Astrocyte of the cerebellum (primary cell): ENCODE data around the gene RGS5.

ENCODE experiments used
- DNase-seq: peaks from one replicate; pipeline ENCODE4 v3.0.0-alpha.2; 2011; ENCODE audit warnings: low read depth
- H3K4me3 ChIP-seq: 2 replicates; pipeline ENCODE4 v1.5.1; 2011; ENCODE audit warnings: mild to moderate bottlenecking, low read depth, low read length, moderate library complexity
- CTCF ChIP-seq: IDR thresholded peaks from 2 replicates; pipeline ENCODE4 v1.5.1; 2012; ENCODE audit warnings: low read length, low read depth, moderate library complexity, mild to moderate bottlenecking; ENCODE audit errors: missing control alignments
- in situ Hi-C: cut with HindIII; loops from 2 replicates; pipeline ENCODE4 v1.10.0; 2017; ENCODE audit warnings: low sequenced_read_pairs

RGS5 gene

GRCh38 chr1:163093579-163093978 lies 109.1 kb downstream of the RGS5 start:
- no peak for DNase-seq
- in situ Hi-C loops = no loop called here
- TF ChIP-seq CTCF = no peak
- H3K4me3 ChIP-seq = no peak overlapping the region

DNA sequence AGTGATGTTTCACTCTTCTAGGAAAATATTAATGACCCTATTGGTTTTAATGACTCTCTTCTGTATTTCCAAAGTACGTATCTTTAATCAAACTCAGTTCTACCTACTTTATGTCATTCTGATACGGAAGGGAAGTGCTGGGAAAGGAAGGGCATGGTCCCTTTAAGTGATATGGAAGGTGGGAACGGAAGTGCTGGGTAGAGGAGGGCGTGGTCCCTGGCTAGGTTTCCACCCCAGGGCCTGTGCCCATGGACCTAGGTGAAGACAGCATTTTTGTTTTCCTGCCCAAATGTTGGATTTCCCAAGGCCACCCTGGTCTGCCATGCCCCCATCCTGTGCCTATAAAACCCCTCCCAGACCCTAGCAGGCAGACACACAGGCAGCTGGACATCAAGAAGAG lies 109.5 kb downstream of the RGS5 start:
- TF ChIP-seq CTCF = no peak
- in situ Hi-C loops = no loop called here
- H3K4me3 ChIP-seq = no peak overlapping the region
- no peak for DNase-seq
